SIG-M5 (cell line): ENCODE data around the gene GRHL1.

Experiments used
- DNase-seq: peaks from one replicate; lab custom pipeline; 2025; lab: John Stamatoyannopoulos, UW

Gene GRHL1

GRCh38 chr2:9994462-9994861 lies 43.0 kb downstream of the GRHL1 start:
- no peak for DNase-seq

DNA sequence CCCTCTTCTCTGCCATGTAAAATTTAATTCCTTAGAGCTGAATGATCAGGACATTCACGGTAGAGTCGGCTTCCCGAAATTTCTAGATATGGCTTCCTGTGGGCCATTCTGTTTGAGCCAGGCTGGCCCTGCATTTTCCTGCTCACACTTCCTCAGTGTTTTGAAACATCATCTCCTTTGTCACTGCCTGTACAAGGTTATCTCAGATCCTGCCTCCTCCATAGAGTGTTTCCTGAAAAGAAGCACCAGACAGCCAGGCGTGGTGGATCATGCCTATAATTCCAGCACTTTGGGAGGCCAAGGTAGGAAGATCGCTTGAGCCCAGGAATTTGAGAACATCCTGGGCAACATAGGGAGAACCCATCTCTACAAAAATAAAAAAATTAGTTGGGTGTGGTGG lies 43.6 kb downstream of the GRHL1 start:
- DNase-seq = no peak

DNA sequence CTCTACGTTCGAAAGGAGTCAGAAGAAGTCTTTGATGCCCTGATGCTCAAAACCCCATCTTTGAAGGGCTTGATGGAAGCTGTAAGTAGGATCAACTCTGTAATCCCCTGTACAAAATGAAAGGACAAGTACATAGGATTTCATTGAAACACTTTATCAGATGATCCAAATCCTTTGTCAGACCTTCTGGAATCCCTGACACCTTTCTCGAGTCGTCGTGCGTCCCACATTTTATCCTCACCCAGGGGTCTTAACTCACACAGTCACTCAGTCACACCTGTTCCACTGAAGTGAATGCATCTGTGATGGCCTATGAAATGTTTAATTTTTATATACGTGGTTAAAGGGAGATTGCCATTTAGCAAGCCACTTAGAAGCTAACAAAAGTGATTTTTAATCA lies 44.8 kb downstream of the GRHL1 start:
- DNase-seq = no peak

GRCh38 chr2:9997936-9998335 lies 46.4 kb downstream of the GRHL1 start:
- DNase-seq = no peak

DNA sequence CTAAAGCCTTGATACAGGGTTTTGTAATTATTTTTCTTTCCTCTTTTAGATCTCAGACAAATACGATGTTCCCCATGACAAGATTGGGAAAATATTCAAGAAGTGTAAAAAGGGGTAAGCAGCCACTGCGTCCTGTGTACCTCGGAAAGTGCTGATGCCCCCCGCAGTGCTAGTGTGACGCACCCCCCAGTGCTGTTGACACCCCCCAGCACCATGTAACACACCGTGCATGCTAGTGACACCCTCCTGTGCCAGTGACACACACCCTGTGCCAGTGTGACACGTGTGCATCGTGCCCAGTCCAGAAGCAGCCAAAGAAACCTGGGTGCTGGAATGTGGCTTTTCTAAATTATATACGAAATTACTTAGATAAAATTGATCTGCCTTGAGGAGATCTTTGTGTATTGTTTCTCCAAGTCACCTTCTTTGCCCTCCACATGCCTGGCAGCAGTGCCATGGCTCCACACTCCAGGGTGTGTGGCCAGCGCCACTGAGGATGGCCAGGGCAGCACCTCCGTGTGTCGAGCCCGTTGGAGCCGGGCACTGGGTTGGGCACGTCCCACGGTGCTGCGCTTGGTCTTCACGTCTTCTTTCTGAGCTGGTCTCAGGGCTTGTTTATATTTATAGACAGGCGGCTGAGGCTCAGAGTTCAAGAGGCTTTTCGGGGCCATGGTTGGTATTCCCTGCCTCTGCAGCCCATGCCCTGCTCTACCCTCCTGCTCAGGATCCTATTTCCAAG lies 47.6 kb downstream of the GRHL1 start:
- no peak for DNase-seq

- DNase-seq = no peak
Measured at GRCh38 chr2:9999693-10000092, 48.2 kb downstream of the GRHL1 start.

DNA sequence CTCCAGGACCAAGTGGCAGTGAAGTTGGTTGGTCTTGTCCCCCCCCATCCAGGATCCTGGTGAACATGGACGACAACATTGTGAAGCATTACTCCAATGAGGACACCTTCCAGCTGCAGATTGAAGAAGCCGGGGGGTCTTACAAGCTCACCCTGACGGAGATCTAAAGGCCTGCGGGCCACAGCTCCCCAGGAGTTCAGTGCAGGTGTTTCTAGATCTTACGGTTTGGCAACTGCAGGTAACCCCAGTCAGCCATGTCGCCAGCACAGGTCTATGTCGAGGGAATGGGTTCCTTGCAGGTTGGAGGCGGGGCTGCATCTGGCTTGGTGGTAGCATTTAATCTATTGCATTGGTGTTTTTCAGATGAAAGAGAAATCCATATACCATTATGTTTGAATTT lies 49.0 kb downstream of the GRHL1 start:
- no peak for DNase-seq

GRCh38 chr2:10001586-10001985 lies 50.1 kb downstream of the GRHL1 start:
- DNase-seq = no peak

DNA sequence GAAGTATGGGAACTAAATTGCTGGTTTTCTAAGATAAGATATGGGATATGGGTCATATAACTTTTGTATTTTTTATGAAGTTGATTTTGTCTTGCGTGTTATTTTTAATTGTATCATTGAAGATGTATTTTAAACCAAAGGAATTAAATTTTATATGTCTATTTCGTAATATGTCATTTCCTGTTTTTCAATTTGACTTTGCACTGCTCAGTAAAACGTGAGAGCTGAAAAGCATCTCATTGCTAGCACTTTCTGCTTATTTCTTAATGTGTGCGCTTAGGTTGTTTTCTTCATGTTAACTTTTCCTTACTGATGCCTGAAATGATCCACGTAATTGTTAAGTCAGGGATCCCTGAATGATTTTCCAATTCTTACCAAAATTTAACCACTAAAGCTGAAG lies 50.6 kb downstream of the GRHL1 start:
- DNase-seq = no peak

- DNase-seq = no peak
Measured at GRCh38 chr2:10002681-10003080, 51.2 kb downstream of the GRHL1 start.

- DNase-seq = no peak
Measured at GRCh38 chr2:10003206-10004125, 52.0 kb downstream of the GRHL1 start.

GRCh38 chr2:10004401-10004800 lies 52.9 kb downstream of the GRHL1 start:
- DNase-seq = no peak

DNA sequence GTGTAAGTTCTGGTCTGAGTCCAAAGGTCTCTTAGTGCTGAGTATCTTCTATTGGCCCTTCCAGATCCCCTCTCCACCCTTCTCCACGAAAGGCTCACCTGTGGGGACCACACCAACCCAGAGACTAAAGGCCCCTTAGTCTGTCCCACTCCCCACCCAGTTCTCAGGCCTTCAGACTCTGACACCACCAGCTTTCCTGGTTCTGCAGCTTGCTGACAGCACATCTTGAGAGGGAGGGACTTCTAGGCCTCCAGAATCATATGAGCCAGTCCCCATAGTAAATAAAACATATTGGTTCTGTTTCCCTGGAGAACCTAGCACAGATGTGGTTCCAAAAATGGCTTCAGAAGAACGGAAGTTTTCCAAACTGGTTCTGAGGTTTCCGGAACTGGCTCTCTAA lies 53.3 kb downstream of the GRHL1 start:
- DNase-seq = no peak

DNA sequence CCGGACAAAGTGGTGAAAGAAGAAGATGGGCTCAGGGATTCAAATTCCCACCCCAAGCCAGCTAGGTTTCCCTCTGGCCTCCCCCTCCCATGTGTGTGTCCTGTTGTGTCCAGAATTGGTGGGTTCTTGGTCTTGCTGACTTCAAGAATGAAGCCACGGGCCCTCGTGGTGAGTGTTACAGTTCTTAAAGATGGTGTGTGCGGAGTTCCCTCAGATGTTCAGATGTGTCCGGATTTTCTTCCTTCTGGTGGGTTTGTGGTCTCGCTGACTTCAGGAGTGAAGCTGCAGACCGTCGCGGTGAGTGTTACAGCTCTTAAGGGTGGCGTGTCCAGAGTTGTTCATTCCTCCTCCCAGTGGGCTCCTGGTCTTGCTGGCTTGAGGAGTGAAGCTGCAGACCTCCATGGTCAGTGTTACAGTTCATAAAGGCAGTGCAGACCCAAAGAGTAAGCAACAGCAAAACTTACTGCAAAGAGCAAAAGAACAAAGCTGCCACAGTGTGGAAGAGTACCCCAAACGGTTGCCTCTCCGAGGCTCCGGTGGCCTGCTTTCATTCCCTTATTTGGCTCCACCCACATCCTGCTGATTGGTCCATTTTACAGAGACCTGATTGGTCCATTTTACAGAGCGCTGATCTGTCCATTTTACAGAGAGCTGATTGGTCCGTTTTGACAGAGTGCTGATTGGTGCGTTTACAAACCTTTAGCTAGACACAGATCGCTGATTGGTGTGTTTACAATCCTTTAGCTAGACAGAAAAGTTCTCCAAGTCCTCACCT lies 54.2 kb downstream of the GRHL1 start:
- no peak for DNase-seq

DNA sequence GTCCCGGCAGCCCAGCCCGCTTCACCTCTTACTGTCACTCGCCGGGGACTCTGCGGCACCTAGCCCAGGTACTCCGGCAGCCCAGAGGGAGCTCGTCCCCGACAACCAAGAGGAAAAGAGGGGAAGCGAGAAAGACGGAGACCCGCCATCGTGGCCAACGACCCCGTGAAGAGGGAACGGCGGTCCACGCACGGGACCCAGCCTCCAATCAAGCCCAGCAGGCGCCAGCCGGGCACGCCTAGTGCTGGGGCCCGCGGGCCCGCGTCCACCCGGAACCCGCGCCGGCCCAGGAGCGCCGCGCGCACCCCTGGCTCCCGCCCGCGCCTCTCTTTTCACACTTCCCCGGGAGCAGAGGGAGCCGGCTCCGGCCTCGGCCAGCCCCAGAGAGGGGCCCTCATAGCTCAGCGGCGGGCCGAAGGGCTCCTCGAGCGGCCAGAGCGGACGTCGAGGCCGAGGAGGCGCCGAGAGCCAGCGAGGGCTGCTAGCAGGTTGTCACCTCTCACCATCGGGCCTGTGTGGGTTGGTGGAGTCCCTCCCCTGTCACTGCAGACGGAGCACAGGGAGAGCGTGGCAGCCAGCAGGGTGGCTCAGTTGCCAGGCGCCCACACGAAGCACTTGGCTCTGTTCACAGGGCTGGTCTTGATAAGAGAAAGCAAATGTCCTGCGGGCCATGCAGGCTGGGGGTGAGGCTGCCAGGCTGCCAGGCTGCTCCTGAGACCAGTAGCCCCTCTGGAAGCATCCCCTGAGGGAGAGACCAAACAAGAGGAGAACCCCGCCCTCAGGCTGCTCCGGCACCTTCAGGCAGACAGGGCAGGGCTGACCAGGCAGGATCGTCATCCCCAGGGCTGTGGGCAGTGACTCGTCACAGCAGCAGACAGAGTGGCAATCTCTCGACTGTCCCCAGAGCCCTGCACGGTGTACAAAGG lies 55.0 kb downstream of the GRHL1 start:
- DNase-seq = no peak

- DNase-seq = no peak
Measured at GRCh38 chr2:10007435-10007834, 55.9 kb downstream of the GRHL1 start.

DNA sequence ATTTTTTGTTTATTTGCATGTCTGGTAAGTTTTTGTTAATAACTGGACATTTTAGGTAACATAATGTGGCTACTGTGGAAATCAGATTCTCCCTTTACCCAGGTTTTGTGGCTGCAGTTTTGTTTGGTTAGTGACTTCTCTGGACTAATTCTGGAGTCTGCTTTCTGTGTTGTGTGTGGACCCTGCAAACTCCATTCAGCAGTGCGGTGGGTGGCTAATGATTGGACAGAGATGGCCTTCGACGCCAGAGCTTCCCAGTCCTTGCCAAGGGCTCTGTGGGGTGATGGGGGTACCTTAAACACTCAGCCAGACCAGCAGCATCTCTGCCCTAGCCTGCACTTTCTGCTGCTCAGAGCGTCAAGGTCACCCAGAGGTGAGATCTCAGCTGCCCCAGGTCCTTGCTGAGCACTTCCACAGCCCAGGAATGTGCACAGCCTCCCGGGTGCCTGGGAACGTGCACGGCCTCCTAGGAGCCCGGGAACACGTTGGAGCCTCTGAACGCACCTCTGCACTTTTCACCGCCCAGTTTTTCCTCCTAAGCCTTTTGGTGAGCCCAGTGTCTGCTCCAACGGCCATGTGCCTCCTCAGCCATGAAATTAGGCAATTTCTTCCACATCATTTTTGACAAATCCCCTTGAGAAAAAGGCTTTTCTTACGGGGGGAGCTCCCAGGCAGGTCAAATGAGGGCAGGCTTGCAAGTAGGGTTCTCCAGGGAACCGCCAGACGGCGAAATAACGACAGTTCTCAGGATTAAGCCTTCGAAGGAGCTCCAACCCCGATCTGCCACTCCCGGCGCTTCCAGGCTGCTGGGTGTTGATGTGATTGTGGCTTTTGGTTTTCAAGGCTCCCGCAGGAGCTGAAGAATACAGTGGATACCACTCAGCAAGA lies 56.7 kb downstream of the GRHL1 start:
- no peak for DNase-seq

DNA sequence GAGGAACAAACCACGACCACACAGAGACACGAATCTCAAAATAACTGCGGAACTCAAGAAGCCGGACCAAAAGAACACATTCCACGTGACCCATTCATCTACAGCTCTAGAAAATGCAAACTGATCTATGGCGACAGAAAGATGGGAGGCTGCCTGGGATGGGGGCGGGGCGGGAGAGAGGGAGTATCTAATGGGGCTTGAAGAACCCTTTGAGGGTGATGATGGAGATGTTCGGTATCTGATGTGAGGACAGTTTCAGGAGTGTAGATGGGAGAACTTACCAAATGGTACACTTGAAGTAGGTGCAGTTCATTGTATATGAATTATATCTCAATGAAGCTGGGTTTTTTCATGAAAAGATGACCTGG lies 57.3 kb downstream of the GRHL1 start:
- DNase-seq = no peak

GRCh38 chr2:10009271-10009810 lies 57.8 kb downstream of the GRHL1 start:
- no peak for DNase-seq
